GM12878 (cell line): ENCODE results near the gene IRGQ. TPM values are rescaled to one million over a fixed set of nuclear protein-coding genes. Genes with fewer than 3 reads are reported as not detected.

Source experiments
- ATAC-seq: fragments of 200-7000 bp; cut with Tn5 transposase; 3 replicates; pipeline ENCODE4 v1.9.1; 2020; ENCODE audit warnings: mild to moderate bottlenecking, moderate library complexity
- BruUV-seq: library from RNA; stranded (reverse); fragments of 400-500 nt; replicated peaks from 2 replicates; lab custom pipeline; 2021; lab: Mats Ljungman, UMichigan
- CTCF ChIA-PET: fragments of 300-600 bp; sonication (Branson Sonifier 250); formaldehyde crosslinking; extraction: SDS; loops from one replicate; lab custom pipeline; 2021; ENCODE audit warnings: inconsistent platforms; lab: Yijun Ruan, JAX
- POLR2A ChIA-PET: fragments of 350-600 bp; formaldehyde crosslinking; extraction: SDS; loops from one replicate; lab custom pipeline; 2021; ENCODE audit warnings: inconsistent platforms; lab: Charles Lee
- RAD21 ChIA-PET: fragments of 300-600 bp; sonication (Branson Sonifier 250); formaldehyde crosslinking; loops from one replicate; lab custom pipeline; 2023; ENCODE audit warnings: antibody characterized with exemption; ENCODE audit not compliant: unreplicated experiment; lab: Charles Lee
- SMC1A ChIA-PET: fragments of 300-600 bp; sonication (Branson Sonifier 250); formaldehyde crosslinking; loops from one replicate; lab custom pipeline; 2023; ENCODE audit not compliant: unreplicated experiment, uncharacterized antibody; lab: Charles Lee
- DNase-seq: peaks from one replicate; pipeline ENCODE4 v3.0.0-alpha.2; 2011; ENCODE audit warnings: low read depth, low spot score
- FAIRE-seq: peaks from 3 replicates; lab custom pipeline; 2011; peaks lifted over from hg19 to GRCh38; lab: Jason Lieb, UNC
- H2AFZ ChIP-seq: 2 replicates; pipeline ENCODE4 v1.6.0; 2011; ENCODE audit warnings: low read depth, low read length, control low read depth; ENCODE audit not compliant: control insufficient read depth
- H3K27ac ChIP-seq: 2 replicates; pipeline ENCODE4 v1.5.1; 2011; ENCODE audit warnings: control low read depth; ENCODE audit not compliant: control insufficient read depth, insufficient read depth
- H3K27me3 ChIP-seq, 2 experiments: replicated peaks in 1 of 2; 2 replicates each; pipeline versions ENCODE4 v1.6.0 to v1.6.1; 2011; ENCODE audit warnings: low read length in 1 of 2; ENCODE audit not compliant: control insufficient read depth in 2 of 2, insufficient read depth in 2 of 2
- H3K36me3 ChIP-seq, 2 experiments: 2 replicates each; pipeline ENCODE4 v1.5.1; 2011; ENCODE audit warnings: low read length in 1 of 2; ENCODE audit not compliant: control insufficient read depth in 2 of 2, insufficient read depth in 2 of 2
- H3K4me1 ChIP-seq: 2 replicates; pipeline ENCODE4 v1.6.1; 2011; ENCODE audit warnings: mild to moderate bottlenecking, low read length, moderate library complexity, mixed read lengths; ENCODE audit not compliant: control insufficient read depth, insufficient read depth
- H3K4me2 ChIP-seq: 2 replicates; pipeline ENCODE4 v1.6.0; 2011; ENCODE audit warnings: control low read depth; ENCODE audit not compliant: control insufficient read depth, insufficient read depth
- H3K4me3 ChIP-seq: fragments of 200-600 bp; sonication (generic); 2 replicates; pipeline ENCODE4 v1.5.1; 2016
- H3K79me2 ChIP-seq: 2 replicates; pipeline ENCODE4 v1.6.0; 2011; ENCODE audit warnings: low read length; ENCODE audit not compliant: control insufficient read depth, insufficient read depth
- H3K9ac ChIP-seq: 2 replicates; pipeline ENCODE4 v1.8.0; 2011; ENCODE audit warnings: low read length, control low read depth, mixed read lengths; ENCODE audit not compliant: control insufficient read depth, insufficient read depth
- H3K9me3 ChIP-seq: replicated peaks from 3 replicates; pipeline ENCODE4 v1.5.1; 2011; ENCODE audit warnings: mild to moderate bottlenecking, low read length; ENCODE audit not compliant: control insufficient read depth, insufficient read depth
- H4K20me1 ChIP-seq: 2 replicates; pipeline ENCODE4 v1.6.0; 2011; ENCODE audit not compliant: control insufficient read depth, insufficient read depth
- BCL11A ChIP-seq: IDR thresholded peaks from 2 replicates; pipeline ENCODE4 v1.6.1; 2011; ENCODE audit warnings: low read depth, low read length
- CEBPZ ChIP-seq: fragments of 150-350 bp; IDR thresholded peaks from 2 replicates; pipeline ENCODE4 v1.6.1; 2016; ENCODE audit warnings: low read depth, low read length
- CHD2 ChIP-seq: IDR thresholded peaks from 2 replicates; pipeline ENCODE4 v1.6.1; 2011; ENCODE audit warnings: low read depth, low read length, improper control_type of control experiment, borderline replicate concordance
- CHD4 ChIP-seq: fragments of 200-600 bp; sonication (generic); IDR thresholded peaks from 2 replicates; pipeline ENCODE4 v1.6.1; 2016; ENCODE audit warnings: mild to moderate bottlenecking
- CREB1 ChIP-seq: IDR thresholded peaks from 2 replicates; pipeline ENCODE4 v1.6.1; 2012; ENCODE audit warnings: low read depth, mild to moderate bottlenecking, inconsistent platforms
- EGR1 ChIP-seq, 2 experiments: IDR thresholded peaks; 1 replicate in 1 of 2; 2 replicates in 1 of 2; pipeline ENCODE4 v1.6.1; 2011 to 2012; ENCODE audit warnings: low read depth in 2 of 2, low read length in 2 of 2, borderline replicate concordance in 1 of 2, mild to moderate bottlenecking in 1 of 2, moderate library complexity in 1 of 2
- HCFC1 ChIP-seq: fragments of 150-350 bp; IDR thresholded peaks from 2 replicates; pipeline ENCODE4 v1.6.1; 2014; ENCODE audit warnings: low read length
- IKZF1 ChIP-seq: fragments of 450-650 bp; conservative IDR thresholded peaks from 2 replicates; pipeline ENCODE4 v1.6.1; 2017; ENCODE audit warnings: antibody characterized with exemption, mild to moderate bottlenecking
- IKZF2 ChIP-seq, 2 experiments: fragments of 450-650 bp; IDR thresholded peaks; 2 replicates each; pipeline ENCODE4 v1.6.1; 2017; ENCODE audit warnings: mild to moderate bottlenecking in 2 of 2, moderate library complexity in 2 of 2
- KAT2A ChIP-seq: conservative IDR thresholded peaks from 2 replicates; pipeline ENCODE4 v1.6.1; 2011; ENCODE audit warnings: low read depth, low read length; ENCODE audit not compliant: control insufficient read depth
- MEF2A ChIP-seq: IDR thresholded peaks from 2 replicates; pipeline ENCODE4 v1.6.1; 2011; ENCODE audit warnings: low read depth, mild to moderate bottlenecking, low read length, moderate library complexity; ENCODE audit not compliant: insufficient read depth
- MTA3 ChIP-seq: IDR thresholded peaks from 2 replicates; pipeline ENCODE4 v1.6.1; 2012; ENCODE audit warnings: low read length, inconsistent platforms, borderline replicate concordance
- MXI1 ChIP-seq: fragments of 150-350 bp; IDR thresholded peaks from 2 replicates; pipeline ENCODE4 v1.6.1; 2011; ENCODE audit warnings: low read depth, mild to moderate bottlenecking, inconsistent platforms, low read length, improper control_type of control experiment
- NKRF ChIP-seq: fragments of 450-650 bp; conservative IDR thresholded peaks from 2 replicates; pipeline ENCODE4 v1.6.1; 2017; ENCODE audit warnings: mild to moderate bottlenecking, moderate library complexity
- TCF7 ChIP-seq: IDR thresholded peaks from 2 replicates; pipeline ENCODE4 v1.6.1; 2014; ENCODE audit warnings: antibody characterized with exemption, borderline replicate concordance
- WRNIP1 ChIP-seq: IDR thresholded peaks from 2 replicates; pipeline ENCODE4 v1.6.1; 2011; ENCODE audit warnings: low read depth, low read length, improper control_type of control experiment, borderline replicate concordance
- YY1 ChIP-seq: IDR thresholded peaks from 2 replicates; pipeline ENCODE4 v1.6.1; 2011; ENCODE audit warnings: low read depth, mild to moderate bottlenecking, low read length
- ZNF207 ChIP-seq: fragments of 450-650 bp; IDR thresholded peaks from 2 replicates; pipeline ENCODE4 v1.6.1; 2014; ENCODE audit warnings: antibody characterized with exemption, mild to moderate bottlenecking, borderline replicate concordance
- WGBS: methylation state at CpG from one replicate; pipeline ENCODE4 v1.1.6; 2016; ENCODE audit warnings: low lambda C conversion rate; ENCODE audit not compliant: insufficient replicate concordance, insufficient coverage; ENCODE audit errors: missing lambda C conversion rate; 5-methylcytosine and 5-hydroxymethylcytosine counted together
- in situ Hi-C: fragments of 300-500 bp; cut with MboI; formaldehyde crosslinking; loops from 9 replicates; pipeline ENCODE4 v1.14.3; 2018; ENCODE audit warnings: mixed read lengths
- intact Hi-C: fragments of 100-400 bp; cut with micrococcal nuclease; formaldehyde crosslinking; loops from one replicate; pipeline ENCODE4 v1.14.2; 2022; ENCODE audit not compliant: unreplicated experiment
- polyA plus RNA-seq, 11 experiments: library from polyadenylated mRNA; depleted of rRNA in 4 of 11; unstranded in 6 of 11; stranded (reverse) in 5 of 11; fragments of >200 nt; fragmentation: Nextera tagmentation in 4 of 11; fragmentation: Illumina TruSeq in 1 of 11; extraction: Ambion mirVana in 4 of 11; extraction: Trizol in 1 of 11; gene quantifications; 1 replicate in 1 of 11; 2 replicates in 10 of 11; pipeline versions ENCODE4 v1.2.1 to v1.2.3, GENCODE V29; 2011 to 2016; ENCODE audit warnings: inconsistent platforms in 2 of 11, missing spikeins in 2 of 11, low read depth in 1 of 11
- total RNA-seq, 4 experiments: library from RNA; depleted of rRNA in 3 of 4; stranded (reverse); fragments of >200 nt in 3 of 4; fragmentation: Illumina TruSeq in 1 of 4; extraction: Trizol in 1 of 4; gene quantifications; 2 replicates each; pipeline versions ENCODE4 v1.2.1 to v1.2.3, GENCODE V29; 2013 to 2021

Gene IRGQ
- total and polyA plus RNA-seq, 10 of the 15 experiments (the other 5 are each of a cell fraction or from before 2014, with no cell fraction given): 3.3 to 20.8 (median 9.0) TPM

GRCh38 chr19:43575156-43575950 is 20.6 kb downstream of the IRGQ start, which contains the start of the genes PINLYP and XRCC1:
PINLYP (plus strand) TSS chr19:43575801; CDS start chr19:43577192, 1,391 bp downstream.
XRCC1 (minus strand) TSS chr19:43575527; CDS start chr19:43575458, 69 bp downstream.
- ATAC-seq (peak; percentile 99), FAIRE-seq (peak; percentile 98), DNase-seq (peak; percentile 93)
- CTCF ChIA-PET: interaction anchor here (0.7 to 9.0 kb wide), 9 partner anchors 10 to 128 kb away, joined by 3 to 99 read pairs (median 4); partner anchors contain the start of genes IRGQ, ZNF575 and ZNF576
- Histone ChIP-seq H3K79me2 (peaks cover 9% of the 10 kb centered on the region), H3K9me3 (no peaks in the 10 kb centered on the region), H2AFZ (peak within 1 kb of the TSS; percentile 73), H3K27ac (peak within 1 kb of the TSS; percentile 78), H3K4me1 (peaks cover 5% of the 10 kb centered on the region), H3K27me3 (no peaks in the 10 kb centered on the region), H3K4me2 (peak within 1 kb of the TSS; percentile 81), H3K9ac (peak within 1 kb of the TSS; percentile 87), H3K4me3 (peak within 1 kb of the TSS; percentile 95), H4K20me1 (no peaks in the 10 kb centered on the region), H3K36me3 (no peaks in the 10 kb centered on the region)
- intact Hi-C loops: loop anchor here (1.0 kb wide), 2 partner anchors 21 to 44 kb away; partner anchors contain the start of genes IRGQ, ZNF428 and ZNF576
- in situ Hi-C loops: no loop called here
- SMC1A ChIA-PET: interaction anchor here (1.3 to 3.1 kb wide), 7 partner anchors 12 to 76 kb away, joined by 3 to 25 read pairs (median 6); partner anchors contain the start of genes IRGQ, ZNF575 and ZNF576
- 1% methylated on average over 51 of the region's 51 CpGs for WGBS
- RAD21 ChIA-PET: interaction anchor here (1.1 to 2.4 kb wide), 4 partner anchors 10 to 44 kb away, joined by 3 to 33 read pairs (median 4); partner anchors contain the start of genes IRGQ and ZNF576
- POLR2A ChIA-PET: interaction anchor here (0.6 to 2.6 kb wide), 9 partner anchors 9 to 1455 kb away, joined by 3 to 22 read pairs (median 5); partner anchors contain the start of genes IRGQ, ZNF575 and ZNF576
- BruUV-seq: no TSS peak
- TF ChIP-seq IKZF1 (peak; percentile 92), CEBPZ (no peak), CHD2 (peak; percentile 52; the same call in 1 of the 2 replicates), HCFC1 (peak; percentile 68), MXI1 (peak; percentile 90), TCF7 (no peak), CREB1 (peak; percentile 96), NKRF (peak; percentile 83), ZNF207 (peak; percentile 68; the same call in 1 of the 2 replicates), WRNIP1 (no peak), MEF2A (no peak), CHD4 (no peak), KAT2A (no peak), IKZF2 (IDR thresholded peaks at IDR 0.05) (peak in 1 of 2 experiments; percentile 41; a peak in 1 of 4 replicates), MTA3 (no peak), BCL11A (no peak), EGR1 (IDR thresholded peaks at IDR 0.05; ENCODE audit: borderline replicate concordance in 1 of 2, low read depth in 2 of 2, low read length in 2 of 2) (0 out of 3 replicates have a peak, but pooled peaks of 1 of the 2 experiments have one; percentile 8), YY1 (peak; percentile 49; the same call in 1 of the 2 replicates)
